HepG2 (cell line): Measurements from ENCODE around the gene SMTNL2. TPM values are rescaled to one million over a fixed set of nuclear protein-coding genes. Genes with fewer than 3 reads are reported as not detected.

Source experiments
- ATAC-seq: fragments of 200-7000 bp; cut with Tn5 transposase; 3 replicates; pipeline ENCODE4 v1.9.1; 2020; ENCODE audit warnings: mild to moderate bottlenecking, moderate library complexity
- BruUV-seq: library from RNA; stranded (reverse); fragments of 400-500 nt; replicated peaks from 2 replicates; lab custom pipeline; 2021; lab: Mats Ljungman, UMichigan
- CTCF ChIA-PET: fragments of 300-600 bp; formaldehyde crosslinking; extraction: SDS; loops from one replicate; lab custom pipeline; 2021; ENCODE audit warnings: low total read pairs, inconsistent platforms, low intra/inter-chr PET ratio; lab: Yijun Ruan, JAX
- POLR2A ChIA-PET: fragments of 350-600 bp; sonication (Branson Sonifier 250); formaldehyde crosslinking; loops from one replicate; lab custom pipeline; 2020; ENCODE audit warnings: antibody characterized with exemption, inconsistent platforms; lab: Yijun Ruan, JAX
- DNase-seq: peaks from one replicate; pipeline ENCODE4 v3.0.0-alpha.2; 2015; ENCODE audit warnings: low spot score
- FAIRE-seq: peaks from 3 replicates; lab custom pipeline; 2011; peaks lifted over from hg19 to GRCh38; lab: Jason Lieb, UNC
- H2AFZ ChIP-seq: one replicate; pipeline ENCODE4 v1.6.1; 2011; ENCODE audit warnings: low read length, inconsistent platforms
- H3K27ac ChIP-seq: fragments of 300-600 bp; 3 replicates; pipeline ENCODE4 v1.8.0; 2011; ENCODE audit warnings: mixed run types, mild to moderate bottlenecking, mixed read lengths, low read length, inconsistent platforms; ENCODE audit not compliant: insufficient read depth; ENCODE audit errors: extremely low read length
- H3K27me3 ChIP-seq, 2 experiments: fragments of 200-600 bp in 1 of 2; 2 replicates in 1 of 2; 3 replicates in 1 of 2; pipeline versions ENCODE4 v1.6.0 to v1.8.0; 2011; ENCODE audit warnings: low read length in 2 of 2, mild to moderate bottlenecking in 2 of 2, moderate library complexity in 2 of 2, inconsistent platforms in 1 of 2; ENCODE audit not compliant: insufficient read depth in 2 of 2, control insufficient read depth in 1 of 2
- H3K36me3 ChIP-seq, 2 experiments: fragments of 200-600 bp in 1 of 2; replicated peaks in 1 of 2; 2 replicates in 1 of 2; 3 replicates in 1 of 2; pipeline versions ENCODE4 v1.5.1 to v1.8.0; 2011; ENCODE audit warnings: low read length in 2 of 2, inconsistent platforms in 1 of 2; ENCODE audit not compliant: insufficient read depth in 2 of 2, control insufficient read depth in 1 of 2
- H3K4me1 ChIP-seq: 2 replicates; pipeline ENCODE4 v1.5.1; 2012; ENCODE audit warnings: low read length, inconsistent platforms; ENCODE audit not compliant: insufficient read depth
- H3K4me2 ChIP-seq: 2 replicates; pipeline ENCODE4 v1.6.0; 2011; ENCODE audit warnings: low read depth, low read length, inconsistent platforms
- H3K4me3 ChIP-seq, 3 experiments: fragments of 200-600 bp in 1 of 3; sonication (generic), shearing (Covaris generic) in 1 of 3; replicated peaks in 1 of 3; 2 replicates each; pipeline ENCODE4 v1.5.1; 2011 to 2016; ENCODE audit warnings: low read length in 3 of 3, inconsistent platforms in 2 of 3, low read depth in 2 of 3, mild to moderate bottlenecking in 2 of 3, control low read depth in 1 of 3, mixed read lengths in 1 of 3; ENCODE audit not compliant: insufficient read depth in 1 of 3
- H3K79me2 ChIP-seq: one replicate; pipeline ENCODE4 v1.6.1; 2011; ENCODE audit warnings: low read length, inconsistent platforms; ENCODE audit not compliant: insufficient read depth
- H3K9ac ChIP-seq: 2 replicates; pipeline ENCODE4 v1.6.0; 2011; ENCODE audit warnings: mild to moderate bottlenecking, low read depth, low read length, inconsistent platforms; ENCODE audit not compliant: insufficient read depth
- H3K9me3 ChIP-seq: 2 replicates; pipeline ENCODE4 v1.5.1; 2012; ENCODE audit warnings: mild to moderate bottlenecking, low read length
- H4K20me1 ChIP-seq: 2 replicates; pipeline ENCODE4 v1.6.0; 2011; ENCODE audit warnings: inconsistent platforms, mild to moderate bottlenecking, low read length, moderate library complexity; ENCODE audit not compliant: insufficient read depth
- AHR ChIP-seq: IDR thresholded peaks from 2 replicates; pipeline ENCODE4 v1.6.1; 2018; ENCODE audit warnings: missing genetic modification reagents, missing compliant biosample characterization
- E2F5 ChIP-seq: sonication (generic); formaldehyde crosslinking; conservative IDR thresholded peaks from 2 replicates; pipeline ENCODE4 v1.4.0; 2020; ENCODE audit warnings: missing genetic modification reagents
- HDAC2 ChIP-seq: sonication (generic); formaldehyde crosslinking; IDR thresholded peaks from 2 replicates; pipeline ENCODE4 v1.4.0; 2020; ENCODE audit warnings: missing genetic modification reagents
- MLLT10 ChIP-seq: sonication (generic); formaldehyde crosslinking; IDR thresholded peaks from 2 replicates; pipeline ENCODE4 v1.4.0; 2020; ENCODE audit warnings: missing genetic modification reagents
- NFE2L1 ChIP-seq: sonication (generic); formaldehyde crosslinking; IDR thresholded peaks from 2 replicates; pipeline ENCODE4 v1.4.0; 2020; ENCODE audit warnings: missing genetic modification reagents, mild to moderate bottlenecking, borderline replicate concordance
- NR3C1 ChIP-seq: sonication (generic); formaldehyde crosslinking; IDR thresholded peaks from 2 replicates; pipeline ENCODE4 v1.4.0; 2020; ENCODE audit warnings: missing genetic modification reagents
- RAD51 ChIP-seq: fragments of 450-650 bp; IDR thresholded peaks from 2 replicates; pipeline ENCODE4 v1.6.1; 2016; ENCODE audit warnings: borderline replicate concordance
- SCMH1 ChIP-seq: sonication (generic); formaldehyde crosslinking; IDR thresholded peaks from 2 replicates; pipeline ENCODE4 v1.9.0; 2021; ENCODE audit warnings: missing genetic modification reagents, mild to moderate bottlenecking, borderline replicate concordance
- SMARCE1 ChIP-seq: fragments of 450-650 bp; IDR thresholded peaks from 2 replicates; pipeline ENCODE4 v1.6.1; 2017; ENCODE audit warnings: borderline replicate concordance
- SMYD3 ChIP-seq: sonication (generic); formaldehyde crosslinking; IDR thresholded peaks from 2 replicates; pipeline ENCODE4 v1.8.1; 2023; ENCODE audit warnings: mild to moderate bottlenecking, missing genetic modification reagents
- SRF ChIP-seq: IDR thresholded peaks from 2 replicates; pipeline ENCODE4 v1.6.1; 2011; ENCODE audit warnings: mild to moderate bottlenecking, low read depth, low read length, moderate library complexity
- STAT5B ChIP-seq: sonication (generic); formaldehyde crosslinking; IDR thresholded peaks from 2 replicates; pipeline ENCODE4 v1.4.0; 2020; ENCODE audit warnings: missing genetic modification reagents
- TBP ChIP-seq: sonication (generic); formaldehyde crosslinking; IDR thresholded peaks from 2 replicates; pipeline ENCODE4 v1.5.0; 2020; ENCODE audit warnings: missing genetic modification reagents
- ZBTB37 ChIP-seq: sonication (generic); formaldehyde crosslinking; IDR thresholded peaks from 2 replicates; pipeline ENCODE4 v1.4.0; 2020; ENCODE audit warnings: mild to moderate bottlenecking, missing genetic modification reagents
- ZNF263 ChIP-seq: sonication (generic); formaldehyde crosslinking; IDR thresholded peaks from 2 replicates; pipeline ENCODE4 v1.4.0; 2020; ENCODE audit warnings: missing genetic modification reagents
- ZNF264 ChIP-seq: sonication (generic); formaldehyde crosslinking; IDR thresholded peaks from 2 replicates; pipeline ENCODE4 v1.4.0; 2020; ENCODE audit warnings: missing genetic modification reagents
- ZNF274 ChIP-seq: sonication (generic); formaldehyde crosslinking; IDR thresholded peaks from 2 replicates; pipeline ENCODE4 v1.5.1; 2020; ENCODE audit warnings: mild to moderate bottlenecking, missing genetic modification reagents
- ZNF710 ChIP-seq: sonication (generic); formaldehyde crosslinking; IDR thresholded peaks from 2 replicates; pipeline ENCODE4 v1.5.0; 2020; ENCODE audit warnings: mild to moderate bottlenecking, missing genetic modification reagents, borderline replicate concordance
- ZNF747 ChIP-seq: sonication (generic); formaldehyde crosslinking; IDR thresholded peaks from 2 replicates; pipeline ENCODE4 v1.8.1; 2023; ENCODE audit warnings: missing genetic modification reagents, mild to moderate bottlenecking, borderline replicate concordance
- ZNF775 ChIP-seq: sonication (generic); formaldehyde crosslinking; IDR thresholded peaks from 2 replicates; pipeline ENCODE4 v1.4.0; 2020; ENCODE audit warnings: missing genetic modification reagents, mild to moderate bottlenecking, moderate library complexity, borderline replicate concordance
- WGBS: methylation state at CpG from one replicate; pipeline ENCODE4 v1.1.6; 2017; ENCODE audit warnings: low lambda C conversion rate; 5-methylcytosine and 5-hydroxymethylcytosine counted together
- in situ Hi-C: cut with HindIII; loops from 2 replicates; pipeline ENCODE4 v1.10.0; 2017; ENCODE audit warnings: low pct_unique_long_range_greater_than_20kb; ENCODE audit not compliant: extremely low pct_ligation_motif_present
- intact Hi-C: fragments of 100-400 bp; cut with micrococcal nuclease; formaldehyde crosslinking; loops from one replicate; pipeline ENCODE4 v1.10.0; 2022; ENCODE audit not compliant: unreplicated experiment
- polyA plus RNA-seq, 8 experiments: library from polyadenylated mRNA; depleted of rRNA in 3 of 8; stranded (reverse) in 7 of 8; unstranded in 1 of 8; fragments of >200 nt; fragmentation: Illumina TruSeq in 4 of 8; extraction: Trizol in 4 of 8; gene quantifications; 2 replicates each; pipeline versions ENCODE4 v1.2.1 to v1.2.3, GENCODE V29; 2011 to 2016; ENCODE audit warnings: low read depth in 4 of 8, missing spikeins in 1 of 8, mixed read lengths in 1 of 8; ENCODE audit not compliant: insufficient read depth in 1 of 8
- total RNA-seq, 5 experiments: library from RNA; depleted of rRNA; stranded (reverse); fragments of >200 nt; fragmentation: Illumina TruSeq; extraction: Trizol; gene quantifications; 2 replicates each; pipeline ENCODE4 v1.2.3, GENCODE V29; 2016; ENCODE audit warnings: low read depth in 1 of 5

SMTNL2 gene
- total and polyA plus RNA-seq, 2 of the 13 experiments (the other 11 are each of a cell fraction or from before 2014, with no cell fraction given) = 0.41 to 5.1 TPM

GRCh38 chr17:4591529-4591928, 7.2 kb downstream of the SMTNL2 start:
- Histone ChIP-seq H3K4me1 (peaks cover 11% of the 10 kb centered on the region), H3K4me2 (no peak overlapping the region), H4K20me1 (no peaks in the 10 kb centered on the region), H3K9me3 (no peaks in the 10 kb centered on the region), H3K27me3 (peaks cover 2 to 4% of the 10 kb centered on the region in 2 experiments; a peak in 1 of 5 replicates), H3K9ac (no peak overlapping the region), H3K27ac (no peak overlapping the region), H3K79me2 (no peaks in the 10 kb centered on the region), H3K4me3 (no peak overlapping the region), H2AFZ (no peak overlapping the region), H3K36me3 (no peaks in the 10 kb centered on the region)
- 60% methylated on average over 4 of the region's 12 CpGs for whole genome bisulfite sequencing
- BruUV-seq = no TSS peak
- DNase-seq (no peak), FAIRE-seq (no peak), ATAC-seq (no peak)
- in situ Hi-C loops = no loop called here
- POLR2A ChIA-PET = no interaction called here
- CTCF ChIA-PET = no interaction called here
- intact Hi-C loops = no loop called here
- TF ChIP-seq E2F5 (CRISPR knock-in tag) (no peak), ZBTB37 (no peak), SMARCE1 (no peak), MLLT10 (CRISPR knock-in tag) (no peak), ZNF775 (CRISPR knock-in tag) (no peak), ZNF264 (CRISPR knock-in tag) (no peak), TBP (CRISPR knock-in tag) (no peak), SCMH1 (CRISPR knock-in tag) (no peak), STAT5B (no peak), ZNF263 (CRISPR knock-in tag) (no peak), SRF (no peak), ZNF710 (CRISPR knock-in tag) (no peak), HDAC2 (CRISPR knock-in tag) (no peak), ZNF274 (CRISPR knock-in tag) (no peak), ZNF747 (CRISPR knock-in tag) (no peak), SMYD3 (CRISPR knock-in tag) (no peak), NR3C1 (CRISPR knock-in tag) (no peak), NFE2L1 (CRISPR knock-in tag) (no peak), RAD51 (no peak), AHR (CRISPR knock-in tag) (no peak)
